AG04450 (cell line): Measurements from ENCODE around the gene FAM25A. TPM values are rescaled to one million over a fixed set of nuclear protein-coding genes. Genes with fewer than 3 reads are reported as not detected.
"Not testable (repeated sequence)": the region's sequence is repeated elsewhere in the genome, so short reads cannot be mapped to it uniquely, and the experiment has no call there.

Source experiments
- CTCF ChIA-PET: fragments of 300-600, 350-600 bp; formaldehyde crosslinking; extraction: SDS; loops from one replicate; lab custom pipeline; 2022; ENCODE audit warnings: antibody characterized with exemption, inconsistent platforms; lab: Charles Lee
- POLR2A ChIA-PET: fragments of 350-600 bp; formaldehyde crosslinking; extraction: SDS; loops from one replicate; lab custom pipeline; 2021; ENCODE audit warnings: antibody characterized with exemption, inconsistent platforms; lab: Yijun Ruan, JAX
- DNase-seq: peaks from one replicate; pipeline ENCODE4 v3.0.0-alpha.2; 2011; ENCODE audit warnings: low read depth, low spot score
- H3K27ac ChIP-seq: one replicate; pipeline ENCODE4 v1.5.1; 2012; ENCODE audit warnings: low read depth, low read length, control low read depth
- H3K27me3 ChIP-seq: one replicate; pipeline ENCODE4 v1.6.0; 2012; ENCODE audit warnings: low read length; ENCODE audit not compliant: control insufficient read depth, insufficient read depth
- H3K4me3 ChIP-seq: 2 replicates; pipeline ENCODE4 v1.5.1; 2011; ENCODE audit warnings: mild to moderate bottlenecking, low read depth, low read length, control low read depth
- H3K9me3 ChIP-seq: 2 replicates; pipeline ENCODE4 v1.5.1; 2012; ENCODE audit warnings: low read length; ENCODE audit not compliant: control insufficient read depth, insufficient read depth
- polyA plus RNA-seq: library from polyadenylated mRNA; depleted of rRNA; stranded (reverse); fragments of >200 nt; gene quantifications from 2 replicates; pipeline ENCODE4 v1.2.3, GENCODE V29; 2011

The FAM25A gene
- polyA plus RNA-seq, 1 experiment: not detected

DNA sequence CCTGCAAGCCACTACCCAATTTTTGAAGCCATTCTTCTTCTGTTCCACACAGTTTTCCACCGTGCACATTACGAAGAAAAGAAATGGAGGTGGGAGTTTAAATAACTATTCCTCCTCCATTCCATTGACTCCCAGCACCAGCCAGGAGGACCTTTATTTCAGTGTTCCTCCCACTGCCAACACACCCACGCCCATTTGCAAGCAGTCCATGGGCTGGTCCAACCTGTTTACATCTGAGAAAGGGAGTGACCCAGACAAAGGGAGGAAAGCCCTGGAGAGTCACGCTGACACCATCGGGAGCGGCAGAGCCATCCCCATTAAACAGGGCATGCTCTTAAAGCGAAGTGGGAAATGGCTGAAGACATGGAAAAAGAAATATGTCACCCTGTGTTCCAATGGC is 11.8 kb upstream of the FAM25A start:
- CTCF ChIA-PET, H3K27ac ChIP-seq, DNase-seq, POLR2A ChIA-PET, H3K9me3 ChIP-seq, H3K27me3 ChIP-seq, H3K4me3 ChIP-seq: not testable (repeated sequence)

GRCh38 chr10:87009134-87009696 is 10.9 kb upstream of the FAM25A start:
- H3K27ac ChIP-seq, H3K4me3 ChIP-seq, DNase-seq, H3K27me3 ChIP-seq, POLR2A ChIA-PET, H3K9me3 ChIP-seq, CTCF ChIA-PET: not testable (repeated sequence)

- POLR2A ChIA-PET, H3K27ac ChIP-seq, H3K9me3 ChIP-seq, DNase-seq, H3K27me3 ChIP-seq, CTCF ChIA-PET, H3K4me3 ChIP-seq: not testable (repeated sequence)
Measured at GRCh38 chr10:87013528-87013927, 6.6 kb upstream of the FAM25A start.

DNA sequence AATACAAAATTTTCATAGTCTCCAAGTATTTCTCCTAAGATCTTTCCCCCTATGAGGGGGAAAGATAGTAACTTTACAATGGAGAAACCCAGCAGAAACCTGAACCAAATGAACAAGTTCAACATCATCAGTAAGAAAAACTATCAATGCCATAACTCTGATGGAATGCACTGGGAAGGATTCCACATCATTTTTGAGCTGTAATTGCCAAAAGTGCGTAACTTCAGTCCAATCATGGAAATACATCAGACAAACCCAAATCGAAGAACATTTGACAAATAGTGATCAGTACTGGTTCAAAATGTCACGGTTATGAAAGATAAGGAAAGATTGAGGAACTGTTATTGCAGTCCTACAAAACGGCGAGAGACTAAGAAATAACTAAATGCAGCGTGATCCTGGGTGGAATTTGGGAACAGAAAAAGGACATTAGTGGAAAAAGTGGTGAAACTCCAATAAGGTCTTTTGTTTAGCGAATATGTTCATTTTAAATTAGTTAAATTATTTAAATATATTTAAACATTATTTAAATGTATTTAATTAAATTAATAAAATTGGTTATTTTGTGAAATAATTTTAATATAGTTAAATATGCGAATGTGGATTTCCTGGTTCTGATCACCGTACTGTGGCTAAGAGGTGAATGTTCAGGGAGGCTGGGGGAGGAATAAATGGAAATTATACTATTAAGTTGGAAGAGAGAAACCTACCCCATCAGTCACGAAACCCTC is 4.9 kb upstream of the FAM25A start:
- CTCF ChIA-PET, POLR2A ChIA-PET, H3K27me3 ChIP-seq, DNase-seq, H3K27ac ChIP-seq, H3K9me3 ChIP-seq, H3K4me3 ChIP-seq: not testable (repeated sequence)

DNA sequence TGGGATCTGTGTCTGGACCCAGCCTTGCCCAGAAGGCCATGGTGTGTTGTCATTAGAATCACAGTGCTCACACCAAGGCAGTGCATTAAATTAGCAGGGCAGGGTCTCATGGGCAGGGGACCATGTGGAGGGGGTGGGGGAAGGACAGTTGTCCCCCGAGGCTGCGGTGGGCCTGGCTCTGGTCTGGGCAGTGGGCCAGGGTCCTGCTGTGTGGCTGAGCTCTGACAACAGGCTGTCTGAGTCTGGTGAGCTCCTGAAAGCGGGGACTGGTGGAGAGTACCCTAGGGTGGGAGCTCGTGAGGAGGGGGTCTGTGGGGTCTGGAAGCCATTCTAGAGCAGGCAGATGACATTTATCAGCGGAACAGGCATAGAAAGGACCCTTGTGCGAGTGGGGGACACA is 2.0 kb upstream of the FAM25A start:
- H3K9me3 ChIP-seq, POLR2A ChIA-PET, H3K4me3 ChIP-seq, CTCF ChIA-PET, H3K27me3 ChIP-seq, DNase-seq, H3K27ac ChIP-seq: not testable (repeated sequence)

- DNase-seq, H3K27me3 ChIP-seq, CTCF ChIA-PET, H3K27ac ChIP-seq, H3K9me3 ChIP-seq, H3K4me3 ChIP-seq, POLR2A ChIA-PET: not testable (repeated sequence)
Measured at GRCh38 chr10:87019066-87019465, 1.0 kb upstream of the FAM25A start.

DNA sequence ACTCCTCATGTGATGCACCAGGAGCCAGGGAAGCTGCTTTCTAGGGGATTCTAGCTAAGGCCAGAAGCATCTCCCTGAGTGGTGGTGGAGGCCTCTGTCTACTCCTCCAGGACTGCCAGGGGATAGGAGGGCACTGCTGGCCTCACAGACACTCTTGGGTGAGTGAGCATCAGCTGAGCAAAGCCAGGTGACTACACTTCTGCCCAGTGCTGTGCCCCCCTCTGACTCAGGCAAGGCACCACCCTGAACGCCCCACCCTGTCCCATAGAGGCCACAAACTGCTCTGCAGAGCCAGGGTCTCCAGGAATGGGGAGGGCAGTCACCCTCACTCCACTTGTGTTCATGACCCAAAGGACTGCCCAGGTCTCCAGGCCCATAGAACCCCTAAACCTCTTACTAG is 590 bp upstream of the FAM25A start:
- H3K27ac ChIP-seq, H3K4me3 ChIP-seq, DNase-seq, CTCF ChIA-PET, POLR2A ChIA-PET, H3K9me3 ChIP-seq, H3K27me3 ChIP-seq: not testable (repeated sequence)

DNA sequence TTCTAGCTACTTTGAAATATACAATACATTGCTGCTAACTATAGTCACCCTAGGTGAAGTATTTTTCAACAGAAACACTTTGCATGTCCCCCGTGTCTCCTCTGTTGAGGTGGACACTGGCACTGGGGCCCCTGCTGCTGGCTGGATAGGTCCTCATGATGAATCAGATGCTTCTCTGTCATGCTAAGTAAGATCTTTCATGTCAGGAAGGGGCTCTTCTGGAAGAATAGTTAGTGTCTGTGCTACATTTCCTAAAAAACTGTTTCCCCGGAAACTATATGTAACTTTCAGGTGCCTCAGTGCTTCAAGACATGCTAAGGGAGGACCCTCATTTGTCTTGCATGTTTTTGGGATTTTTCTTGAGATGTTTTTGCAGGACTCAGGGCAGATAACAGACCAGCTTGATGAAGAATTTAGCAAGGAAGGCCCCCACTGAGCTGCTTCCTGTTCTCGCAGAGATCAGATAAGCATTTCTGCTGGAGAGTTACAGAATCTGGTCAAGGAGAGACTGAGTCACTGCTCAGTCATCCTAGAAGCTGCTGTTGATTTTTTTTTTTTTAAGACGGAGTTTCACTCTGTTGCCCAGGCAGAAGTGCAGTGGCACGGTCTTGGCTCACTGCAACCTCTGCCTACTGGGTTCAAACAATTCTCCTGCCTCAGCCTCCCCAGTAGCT is 5.3 kb downstream of the FAM25A start:
- not testable (repeated sequence) for H3K4me3 ChIP-seq, H3K27me3 ChIP-seq, H3K9me3 ChIP-seq
- H3K27ac ChIP-seq: peak overlapping the region; percentile 47
- ChIA-PET POLR2A (interaction anchor here (0.6 to 0.7 kb wide), 3 partner anchors 28 to 67 kb away, joined by 3 to 4 read pairs (median 4); no protein-coding TSS in a partner anchor), CTCF (interaction anchor here (0.6 kb wide), 1 partner anchor 283 kb away, joined by 3 read pairs; no protein-coding TSS in a partner anchor)
- DNase-seq: peak; percentile 47

GRCh38 chr10:87026747-87027508 is 6.8 kb downstream of the FAM25A start:
- POLR2A ChIA-PET, CTCF ChIA-PET: not testable (repeated sequence)

DNA sequence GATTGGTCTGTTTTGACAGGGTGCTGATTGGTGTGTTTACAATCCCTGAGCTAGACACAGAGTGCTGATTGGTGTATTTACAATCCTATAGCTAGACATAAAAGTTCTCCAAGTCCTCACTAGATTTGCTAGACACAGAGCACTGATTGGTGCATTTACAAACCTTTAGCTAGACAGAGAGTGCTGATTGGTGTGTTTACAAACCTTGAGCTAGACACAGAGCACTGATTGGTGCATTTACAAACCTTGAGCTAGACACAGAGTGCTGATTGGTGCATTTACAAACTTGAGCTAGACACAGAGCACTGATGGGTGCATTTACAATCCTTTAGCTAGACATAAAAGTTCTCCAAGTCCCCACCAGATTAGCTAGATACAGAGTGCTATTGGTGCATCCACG is 10.3 kb downstream of the FAM25A start:
- H3K27ac ChIP-seq, H3K4me3 ChIP-seq, POLR2A ChIA-PET, CTCF ChIA-PET, H3K27me3 ChIP-seq, DNase-seq: not testable (repeated sequence)
- H3K9me3 ChIP-seq: peaks cover 11% of the 10 kb centered on the region

More at GRCh38 chr10:87026747-87027508, 6.8 kb downstream of the FAM25A start:
- not testable (repeated sequence) for H3K27me3 ChIP-seq, H3K4me3 ChIP-seq, H3K27ac ChIP-seq, DNase-seq
- peaks cover 11% of the 10 kb centered on the region for H3K9me3 ChIP-seq
